Measurements from ENCODE around the gene ARHGEF38. TPM values are rescaled to one million over a fixed set of nuclear protein-coding genes. Genes with fewer than 3 reads are reported as not detected.
"Not testable (repeated sequence)": the region's sequence is repeated elsewhere in the genome, so short reads cannot be mapped to it uniquely, and the experiment has no call there.

ARHGEF38 gene
- total RNA-seq, 2 donors from 2014 or later: 0.51 to 2.1 TPM

DNA sequence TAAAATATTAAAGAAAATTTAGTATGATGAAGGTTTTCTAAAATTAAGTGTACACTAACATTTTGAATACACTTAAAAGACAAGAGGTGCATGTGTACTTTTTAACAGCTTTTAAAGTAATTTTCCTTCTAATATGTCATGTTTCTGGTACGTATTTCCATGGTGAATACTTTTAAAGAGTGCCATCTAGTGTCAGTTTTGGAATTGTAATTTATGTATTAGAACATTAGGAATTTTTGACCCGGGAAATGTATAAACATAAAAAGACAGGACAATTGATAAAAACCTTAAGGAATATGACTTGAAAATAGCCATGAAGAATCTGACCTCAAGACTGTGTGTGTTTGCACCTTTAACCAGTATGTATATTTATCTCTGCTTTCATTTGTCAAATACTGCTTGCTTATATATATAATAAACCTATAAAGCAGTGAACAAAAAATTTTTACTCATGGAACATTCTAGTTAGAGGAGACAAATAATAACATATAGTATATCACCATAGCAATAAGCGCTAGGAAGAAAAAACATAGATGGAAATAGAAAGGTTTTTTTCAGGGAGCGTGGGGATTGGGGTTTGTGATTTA, 163.4 kb downstream of the ARHGEF38 start:
- TF ChIP-seq CTCF (conservative IDR thresholded peaks at IDR 0.05): peak; percentile 64
- DNase-seq: no peak
- no peak overlapping the region for H3K4me3 ChIP-seq (ENCODE audit: low read length)
- peaks cover 5% of the 10 kb centered on the region for H3K9me3 Mint-ChIP-seq
- H3K4me1 ChIP-seq (ENCODE audit: control insufficient read depth, insufficient read depth, low read length): no peaks in the 10 kb centered on the region
- no peak overlapping the region for H3K9ac ChIP-seq (ENCODE audit: extremely low read depth, low read length, poor library complexity, severe bottlenecking)
- H3K27me3 Mint-ChIP-seq (ENCODE audit: insufficient read depth): no peaks in the 10 kb centered on the region
- no peak overlapping the region for H3K4me3 Mint-ChIP-seq
- no peaks in the 10 kb centered on the region for H3K27me3 ChIP-seq (ENCODE audit: control insufficient read depth, insufficient read depth, low read length, poor library complexity, severe bottlenecking)
- peaks cover 7% of the 10 kb centered on the region for H3K9me3 ChIP-seq (ENCODE audit: control insufficient read depth, low read length)
- no peaks in the 10 kb centered on the region for H3K4me1 Mint-ChIP-seq
- no peak overlapping the region for H3K27ac ChIP-seq (ENCODE audit: low read depth, low read length)
- H3K36me3 ChIP-seq (ENCODE audit: control insufficient read depth, insufficient read depth, low read length): peaks cover 22% of the 10 kb centered on the region
- no peak overlapping the region for H3K27ac Mint-ChIP-seq
- 91 to 92% methylated on average over 2 to 4 of the region's 4 CpGs for WGBS, 2 experiments (ENCODE audit: insufficient coverage in 1 of 2, insufficient read length in 1 of 2)
- H3K36me3 Mint-ChIP-seq (ENCODE audit: low read depth): peaks cover 22% of the 10 kb centered on the region

GRCh38 chr4:105719204-105719603, 166.8 kb downstream of the ARHGEF38 start:
- peaks cover 7% of the 10 kb centered on the region for H3K9me3 ChIP-seq (ENCODE audit: control insufficient read depth, low read length)
- no peak for DNase-seq
- H3K36me3 Mint-ChIP-seq (ENCODE audit: low read depth): peaks cover 26% of the 10 kb centered on the region
- no peak overlapping the region for H3K27ac ChIP-seq (ENCODE audit: low read depth, low read length)
- H3K4me1 ChIP-seq (ENCODE audit: control insufficient read depth, insufficient read depth, low read length): no peaks in the 10 kb centered on the region
- H3K27ac Mint-ChIP-seq: no peak overlapping the region
- H3K36me3 ChIP-seq (ENCODE audit: control insufficient read depth, insufficient read depth, low read length): peaks cover 40% of the 10 kb centered on the region
- TF ChIP-seq CTCF (conservative IDR thresholded peaks at IDR 0.05): no peak
- WGBS, 2 experiments (ENCODE audit: insufficient coverage in 1 of 2, insufficient read length in 1 of 2): 85% methylated on average over 2 of the region's 2 CpGs; no CpG with 5 or more reads in 1 of the 2 experiments
- no peak overlapping the region for H3K9ac ChIP-seq (ENCODE audit: extremely low read depth, low read length, poor library complexity, severe bottlenecking)
- H3K27me3 Mint-ChIP-seq (ENCODE audit: insufficient read depth): no peaks in the 10 kb centered on the region
- no peak overlapping the region for H3K4me3 Mint-ChIP-seq
- H3K27me3 ChIP-seq (ENCODE audit: control insufficient read depth, insufficient read depth, low read length, poor library complexity, severe bottlenecking): no peaks in the 10 kb centered on the region
- H3K4me3 ChIP-seq (ENCODE audit: low read length): no peak overlapping the region
- H3K9me3 Mint-ChIP-seq: peaks cover 5% of the 10 kb centered on the region
- H3K4me1 Mint-ChIP-seq: no peaks in the 10 kb centered on the region

GRCh38 chr4:105725623-105726022, 173.2 kb downstream of the ARHGEF38 start:
- no peak for TF ChIP-seq CTCF (conservative IDR thresholded peaks at IDR 0.05)
- WGBS, 2 experiments (ENCODE audit: insufficient coverage in 1 of 2, insufficient read length in 1 of 2): 97% methylated on average over 2 of the region's 2 CpGs; no CpG with 5 or more reads in 1 of the 2 experiments
- no peak overlapping the region for H3K27ac Mint-ChIP-seq
- DNase-seq: no peak
- H3K36me3 ChIP-seq (ENCODE audit: control insufficient read depth, insufficient read depth, low read length): peaks cover 63% of the 10 kb centered on the region
- no peak overlapping the region for H3K27ac ChIP-seq (ENCODE audit: low read depth, low read length)
- no peaks in the 10 kb centered on the region for H3K4me1 Mint-ChIP-seq
- H3K4me1 ChIP-seq (ENCODE audit: control insufficient read depth, insufficient read depth, low read length): no peaks in the 10 kb centered on the region
- peaks cover 19% of the 10 kb centered on the region for H3K9me3 Mint-ChIP-seq
- H3K36me3 Mint-ChIP-seq (ENCODE audit: low read depth): peaks cover 45% of the 10 kb centered on the region
- H3K4me3 Mint-ChIP-seq: no peak overlapping the region
- no peaks in the 10 kb centered on the region for H3K27me3 Mint-ChIP-seq (ENCODE audit: insufficient read depth)
- no peak overlapping the region for H3K4me3 ChIP-seq (ENCODE audit: low read length)
- no peaks in the 10 kb centered on the region for H3K27me3 ChIP-seq (ENCODE audit: control insufficient read depth, insufficient read depth, low read length, poor library complexity, severe bottlenecking)
- no peak overlapping the region for H3K9ac ChIP-seq (ENCODE audit: extremely low read depth, low read length, poor library complexity, severe bottlenecking)
- H3K9me3 ChIP-seq (ENCODE audit: control insufficient read depth, low read length): peaks cover 15% of the 10 kb centered on the region

- not testable (repeated sequence) for H3K27ac ChIP-seq (ENCODE audit: low read depth, low read length); H3K9ac ChIP-seq (ENCODE audit: extremely low read depth, low read length, poor library complexity, severe bottlenecking); DNase-seq; H3K4me3 ChIP-seq (ENCODE audit: low read length); H3K27me3 ChIP-seq (ENCODE audit: control insufficient read depth, insufficient read depth, low read length, poor library complexity, severe bottlenecking); H3K4me1 ChIP-seq (ENCODE audit: control insufficient read depth, insufficient read depth, low read length); H3K4me1 Mint-ChIP-seq; H3K27ac Mint-ChIP-seq; H3K4me3 Mint-ChIP-seq; H3K27me3 Mint-ChIP-seq (ENCODE audit: insufficient read depth)
- H3K9me3 ChIP-seq (ENCODE audit: control insufficient read depth, low read length): peaks cover 29% of the 10 kb centered on the region
- WGBS, 2 experiments (ENCODE audit: insufficient coverage in 1 of 2, insufficient read length in 1 of 2): 83 to 97% methylated on average over 2 to 4 of the region's 4 CpGs
- Mint-ChIP-seq H3K36me3 (ENCODE audit: low read depth) (peaks cover 78% of the 10 kb centered on the region), H3K9me3 (peaks cover 52% of the 10 kb centered on the region)
- peaks cover 39% of the 10 kb centered on the region for H3K36me3 ChIP-seq (ENCODE audit: control insufficient read depth, insufficient read depth, low read length)
Observed at GRCh38 chr4:105729895-105730294, 177.5 kb downstream of the ARHGEF38 start.

All from endodermal cell (in vitro differentiated cells).